ENCODE measurements around the gene NXT2.

GRCh38 chrX:109578916-109579315 is 42.3 kb downstream of the NXT2 start:
- no peak for TF ChIP-seq CTCF (IDR thresholded peaks at IDR 0.05)
- no peak for TF ChIP-seq POLR2A (IDR thresholded peaks at IDR 0.05)
- TF ChIP-seq POLR2AphosphoS5 (IDR thresholded peaks at IDR 0.05): no peak
- no peak for TF ChIP-seq EP300 (IDR thresholded peaks at IDR 0.05)

All from suprapubic skin (tissue), 4 donors.